ENCODE data around the gene MIF4GD. TPM values are rescaled to one million over a fixed set of nuclear protein-coding genes. Genes with fewer than 3 reads are reported as not detected.
"Not testable (repeated sequence)": the region's sequence is repeated elsewhere in the genome, so short reads cannot be mapped to it uniquely, and the experiment has no call there.

MIF4GD gene
- total RNA-seq, 2 experiments from 2014 or later, result 54.8 to 60.3 TPM

- H3K4me3 Mint-ChIP-seq, H3K9me3 Mint-ChIP-seq, H3K4me1 Mint-ChIP-seq, DNase-seq, H3K27me3 Mint-ChIP-seq, H3K27ac Mint-ChIP-seq: not testable (repeated sequence)
- ChIA-PET CTCF (interaction anchor here (0.5 to 1.3 kb wide), 2 partner anchors 9 to 167 kb away, joined by 3 to 5 read pairs; partner anchors contain the start of gene MIF4GD), POLR2A (interaction anchor here (1.9 kb wide), 1 partner anchor 18 kb away, joined by 7 read pairs; the partner anchor contains the start of gene MRPS7)
- H3K36me3 Mint-ChIP-seq (ENCODE audit: low read depth), result peaks cover 28% of the 10 kb centered on the region
Observed at GRCh38 chr17:75280189-75280588, 9.2 kb upstream of the MIF4GD start.

- H3K4me3 Mint-ChIP-seq, result no peak overlapping the region
- DNase-seq, result no peak
- POLR2A ChIA-PET, result interaction anchor here (1.2 to 2.4 kb wide), 3 partner anchors 11 to 128 kb away, joined by 3 to 17 read pairs (median 6); partner anchors contain the start of genes GGA3, MRPS7 and SLC25A19
- H3K27ac Mint-ChIP-seq, result no peak overlapping the region
- no peaks in the 10 kb centered on the region for H3K27me3 Mint-ChIP-seq
- H3K4me1 Mint-ChIP-seq, result peaks cover 20% of the 10 kb centered on the region
- CTCF ChIA-PET, result no interaction called here
- no peaks in the 10 kb centered on the region for H3K9me3 Mint-ChIP-seq
- H3K36me3 Mint-ChIP-seq (ENCODE audit: low read depth), result peaks cover 36% of the 10 kb centered on the region
Observed at GRCh38 chr17:75277664-75278071, 6.6 kb upstream of the MIF4GD start.

DNA sequence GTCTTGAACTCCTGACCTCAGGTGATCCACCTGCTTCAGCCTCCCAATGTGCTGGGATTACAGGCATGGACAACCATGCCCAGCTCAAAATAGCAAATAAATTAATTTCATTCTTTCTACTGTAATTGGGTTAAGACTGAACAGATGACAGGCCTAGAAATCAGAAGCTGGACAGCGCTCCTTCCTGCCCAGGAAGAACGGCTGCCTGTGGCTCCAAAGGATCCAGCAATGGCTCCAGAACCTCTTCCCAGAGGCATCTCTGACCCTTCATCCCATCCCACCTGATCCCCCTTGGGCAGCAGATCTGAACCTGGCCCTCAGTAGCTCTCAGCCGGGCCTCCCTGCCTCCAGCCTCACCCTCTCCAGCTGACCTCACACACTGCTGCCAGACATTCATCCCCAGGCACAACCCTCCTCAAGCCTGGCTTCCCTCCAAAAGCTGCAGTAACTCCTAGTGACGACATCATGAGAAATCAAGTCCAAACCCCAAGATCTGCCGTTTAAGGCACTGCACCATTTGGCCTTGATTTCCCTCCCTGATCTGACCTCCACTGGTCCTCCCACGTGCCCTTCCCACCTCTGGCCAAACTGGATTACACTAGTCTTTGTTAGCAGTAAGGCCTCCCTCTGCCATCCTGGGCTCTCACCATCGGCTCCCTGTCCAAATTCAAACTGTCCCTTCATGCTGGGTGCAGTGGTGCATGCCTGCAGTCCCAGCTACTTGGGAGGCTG, 3.1 kb upstream of the MIF4GD start:
- no peaks in the 10 kb centered on the region for H3K27me3 Mint-ChIP-seq
- peaks cover 32% of the 10 kb centered on the region for H3K36me3 Mint-ChIP-seq (ENCODE audit: low read depth)
- H3K27ac Mint-ChIP-seq, result peak overlapping the region; percentile 66
- peaks cover 37% of the 10 kb centered on the region for H3K4me1 Mint-ChIP-seq
- peak overlapping the region; percentile 15 for H3K4me3 Mint-ChIP-seq
- ChIA-PET POLR2A (interaction anchor here (0.9 to 6.5 kb wide), 5 partner anchors 8 to 23 kb away, joined by 3 to 124 read pairs (median 14); partner anchors contain the start of genes GGA3, MRPS7 and SLC25A19), CTCF (no interaction called here)
- H3K9me3 Mint-ChIP-seq, result no peaks in the 10 kb centered on the region
- DNase-seq, result no peak

- Mint-ChIP-seq H3K9me3 (no peaks in the 10 kb centered on the region), H3K36me3 (ENCODE audit: low read depth) (peaks cover 28% of the 10 kb centered on the region), H3K27me3 (no peaks in the 10 kb centered on the region), H3K4me3 (peak overlapping the region; percentile 85), H3K27ac (peak overlapping the region; percentile 89), H3K4me1 (peaks cover 46% of the 10 kb centered on the region)
- POLR2A ChIA-PET, result interaction anchor here (1.2 to 6.5 kb wide), 10 partner anchors 10 to 133 kb away, joined by 3 to 183 read pairs (median 12); partner anchors contain the start of genes GGA3, GRB2, JPT1 and MRPS7
- CTCF ChIA-PET, result interaction anchor here (0.9 to 4.9 kb wide), 3 partner anchors 17 to 133 kb away, joined by 3 to 105 read pairs (median 4); partner anchors contain the start of genes GRB2 and SLC25A19
- DNase-seq, result no peak
Observed at GRCh38 chr17:75272848-75273184, 1.8 kb upstream of the MIF4GD start.

- peaks cover 47% of the 10 kb centered on the region for H3K4me1 Mint-ChIP-seq
- DNase-seq, result peak; percentile 27
- peaks cover 29% of the 10 kb centered on the region for H3K36me3 Mint-ChIP-seq (ENCODE audit: low read depth)
- CTCF ChIA-PET, result interaction anchor here (0.8 to 4.9 kb wide), 12 partner anchors 7 to 134 kb away, joined by 3 to 121 read pairs (median 7); partner anchors contain the start of genes GGA3, GRB2, MRPS7 and SLC25A19
- H3K4me3 Mint-ChIP-seq, result peak overlapping the region; percentile 85
- H3K27ac Mint-ChIP-seq, result peak overlapping the region; percentile 89
- POLR2A ChIA-PET, result interaction anchor here (0.8 to 6.5 kb wide), 20 partner anchors 9 to 523 kb away, joined by 3 to 183 read pairs (median 6); partner anchors contain the start of genes GGA3, GRB2, JPT1 and MRPL58
- H3K9me3 Mint-ChIP-seq, result no peaks in the 10 kb centered on the region
- no peaks in the 10 kb centered on the region for H3K27me3 Mint-ChIP-seq
Observed at GRCh38 chr17:75271955-75272847, 1.2 kb upstream of the MIF4GD start.

DNA sequence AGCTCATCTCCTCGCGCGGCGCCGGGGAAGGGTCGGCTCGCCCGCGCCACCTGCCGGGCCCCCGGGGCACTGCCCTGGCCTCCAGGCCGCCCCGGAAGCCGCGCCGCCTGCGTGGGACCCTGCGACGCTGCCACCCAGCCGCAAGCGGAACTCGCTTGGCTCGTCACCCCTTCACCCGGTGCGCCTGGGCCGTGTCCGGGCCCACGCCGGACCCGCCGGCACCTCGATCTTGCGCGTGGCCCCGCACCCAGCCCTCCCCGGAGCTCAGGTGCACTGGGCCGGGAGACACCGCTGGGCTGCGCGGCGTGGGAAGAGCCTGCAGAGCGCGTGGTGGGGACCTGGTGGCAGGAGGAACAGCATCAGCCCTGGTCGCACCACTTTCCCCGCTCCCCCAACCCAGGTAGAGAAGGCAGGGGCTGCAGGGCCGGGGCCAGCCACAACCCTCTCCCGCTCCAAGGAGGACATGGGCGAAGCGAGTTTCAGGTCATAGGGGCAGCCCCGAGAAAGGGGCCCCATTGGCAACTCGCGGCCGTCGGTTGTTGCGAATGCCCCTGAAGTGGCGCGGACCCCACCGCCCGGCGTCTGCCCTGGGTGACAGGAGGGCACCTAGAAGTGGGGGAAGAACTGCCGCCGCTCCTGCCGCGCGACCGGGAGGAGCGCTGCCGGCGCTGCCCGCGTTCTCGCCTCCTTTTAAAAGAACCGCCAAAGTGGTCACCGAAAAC, 363 bp upstream of the MIF4GD start:
- H3K4me3 Mint-ChIP-seq, result peak overlapping the region; percentile 85
- peaks cover 35% of the 10 kb centered on the region for H3K36me3 Mint-ChIP-seq (ENCODE audit: low read depth)
- H3K9me3 Mint-ChIP-seq, result no peaks in the 10 kb centered on the region
- POLR2A ChIA-PET, result interaction anchor here (0.6 to 6.5 kb wide), 41 partner anchors 10 to 522 kb away, joined by 3 to 183 read pairs (median 5); partner anchors contain the start of genes FDXR, GGA3, GRB2 and JPT1
- no peaks in the 10 kb centered on the region for H3K27me3 Mint-ChIP-seq
- H3K4me1 Mint-ChIP-seq, result peaks cover 47% of the 10 kb centered on the region
- peak; percentile 92 for DNase-seq
- CTCF ChIA-PET, result interaction anchor here (0.6 to 4.9 kb wide), 56 partner anchors 8 to 512 kb away, joined by 3 to 121 read pairs (median 4); partner anchors contain the start of genes CDR2L, GGA3, GRB2 and MRPS7
- H3K27ac Mint-ChIP-seq, result peak overlapping the region; percentile 89

DNA sequence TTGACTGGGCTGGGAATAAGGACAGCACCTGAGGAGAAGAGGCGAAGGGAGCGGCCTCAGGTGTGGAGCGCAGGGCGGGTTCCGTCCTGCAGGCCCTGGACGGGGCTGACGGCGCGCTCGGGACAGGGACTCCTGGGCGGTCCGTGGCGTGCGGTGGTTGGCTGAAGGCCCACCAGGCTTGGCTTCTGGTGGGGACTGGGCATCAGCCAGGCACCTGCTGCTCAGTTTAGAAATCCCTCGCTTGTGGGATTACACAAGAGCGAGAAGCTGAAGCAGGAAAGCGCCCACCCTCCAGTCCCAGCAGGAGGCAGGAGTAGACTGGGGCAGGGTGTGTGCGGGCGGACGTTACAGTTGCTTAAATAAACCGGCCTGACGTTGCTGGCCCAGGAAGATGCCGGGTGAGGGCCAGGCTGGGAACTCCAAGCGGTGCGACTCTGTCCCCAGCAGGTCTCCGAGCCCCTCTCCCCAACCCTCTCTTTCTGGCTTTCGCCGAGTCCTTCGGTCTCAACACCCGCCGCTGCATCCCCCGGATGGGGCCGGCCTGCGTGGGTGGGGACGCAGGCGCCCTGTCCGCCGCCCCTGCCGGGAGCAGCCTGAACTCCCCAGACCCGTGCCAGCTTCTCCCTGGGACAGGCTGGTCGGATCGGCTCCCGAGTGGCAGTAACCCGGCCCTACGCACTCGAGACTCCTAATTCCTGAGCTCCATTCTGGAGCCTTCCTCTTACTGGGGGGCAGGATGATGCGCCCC, 639 bp downstream of the MIF4GD start:
- H3K36me3 Mint-ChIP-seq (ENCODE audit: low read depth), result peaks cover 44% of the 10 kb centered on the region
- peak; percentile 59 for DNase-seq
- CTCF ChIA-PET, result interaction anchor here (0.5 to 4.9 kb wide), 56 partner anchors 9 to 513 kb away, joined by 3 to 121 read pairs (median 4); partner anchors contain the start of genes CDR2L, GGA3, GRB2 and MRPS7
- no peaks in the 10 kb centered on the region for H3K27me3 Mint-ChIP-seq
- H3K4me3 Mint-ChIP-seq, result peak overlapping the region; percentile 81
- H3K4me1 Mint-ChIP-seq, result peaks cover 45% of the 10 kb centered on the region
- H3K27ac Mint-ChIP-seq, result peak overlapping the region; percentile 85
- POLR2A ChIA-PET, result interaction anchor here (0.6 to 6.5 kb wide), 39 partner anchors 9 to 521 kb away, joined by 3 to 183 read pairs (median 5); partner anchors contain the start of genes FDXR, GGA3, GRB2 and MRPL58
- H3K9me3 Mint-ChIP-seq, result no peaks in the 10 kb centered on the region

DNA sequence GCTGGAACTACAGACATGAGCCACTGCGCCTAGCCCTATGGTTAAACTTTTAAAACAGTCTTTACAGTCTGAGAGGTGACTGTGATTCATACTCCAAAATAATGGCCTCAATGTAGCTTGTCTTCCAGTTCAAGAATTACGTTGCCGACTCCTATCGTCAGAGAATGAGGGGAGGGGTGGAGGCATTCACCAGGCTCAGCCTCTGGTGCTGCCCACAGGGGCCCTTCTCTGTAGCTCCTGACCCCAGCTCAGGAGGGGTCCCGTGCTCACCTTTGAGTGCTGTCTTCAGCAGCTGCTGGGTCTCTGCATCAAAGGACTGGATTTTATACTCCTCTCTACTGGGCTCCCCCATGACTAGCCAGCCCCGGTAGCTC, 1.2 kb downstream of the MIF4GD start:
- H3K27ac Mint-ChIP-seq, result peak overlapping the region; percentile 85
- H3K27me3 Mint-ChIP-seq, result no peaks in the 10 kb centered on the region
- no peaks in the 10 kb centered on the region for H3K9me3 Mint-ChIP-seq
- H3K4me1 Mint-ChIP-seq, result peaks cover 42% of the 10 kb centered on the region
- peak overlapping the region; percentile 81 for H3K4me3 Mint-ChIP-seq
- CTCF ChIA-PET, result interaction anchor here (0.5 to 4.9 kb wide), 12 partner anchors 9 to 613 kb away, joined by 3 to 121 read pairs (median 17); partner anchors contain the start of genes GGA3, GRB2, MRPS7 and SLC25A19
- H3K36me3 Mint-ChIP-seq (ENCODE audit: low read depth), result peaks cover 42% of the 10 kb centered on the region
- POLR2A ChIA-PET, result interaction anchor here (0.9 to 6.5 kb wide), 19 partner anchors 9 to 396 kb away, joined by 3 to 183 read pairs (median 6); partner anchors contain the start of genes FDXR, GGA3, GRB2 and MRPL58
- no peak for DNase-seq

DNA sequence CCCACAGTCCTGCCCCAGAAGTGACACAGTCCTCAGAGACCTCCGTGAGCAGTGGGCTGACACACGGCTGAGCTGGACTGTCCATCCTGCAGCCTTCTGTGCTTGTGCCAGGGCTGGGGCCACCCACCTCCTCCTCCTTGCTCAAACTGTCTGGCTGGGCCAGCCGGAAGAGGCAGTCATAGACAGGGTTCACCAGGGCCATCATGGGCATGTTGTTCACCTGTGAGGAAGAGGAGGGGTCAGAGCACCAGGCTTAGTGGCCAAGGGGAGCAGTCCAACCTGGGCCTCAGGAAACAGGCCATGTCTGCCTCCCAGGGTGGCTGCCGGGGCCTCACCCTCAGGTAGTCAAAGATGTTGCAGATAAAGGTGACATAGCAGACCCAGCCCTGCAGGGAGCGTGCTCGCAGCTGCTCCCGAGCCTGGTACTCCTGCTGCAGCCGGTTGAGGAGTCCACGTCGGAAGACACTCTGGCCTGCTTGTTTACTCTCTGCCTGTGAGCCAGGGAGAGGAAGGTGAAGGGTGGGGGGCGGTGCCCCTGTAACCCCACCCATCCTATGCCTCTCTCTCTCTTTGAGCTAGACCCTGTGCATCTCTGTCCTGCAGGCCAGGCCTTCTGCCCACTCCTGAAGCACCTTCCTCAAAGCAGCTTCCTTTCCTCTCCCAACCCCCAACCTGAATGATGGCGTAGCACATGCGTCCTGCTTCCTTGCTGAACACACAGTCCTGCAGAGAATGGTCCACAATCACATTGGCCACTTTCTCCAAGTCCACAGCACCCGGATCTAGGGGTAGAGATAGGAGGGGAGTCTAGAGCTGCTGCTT, 3.4 kb downstream of the MIF4GD start:
- Mint-ChIP-seq H3K36me3 (ENCODE audit: low read depth) (peaks cover 31% of the 10 kb centered on the region), H3K4me3 (no peak overlapping the region), H3K9me3 (no peaks in the 10 kb centered on the region), H3K27ac (peak overlapping the region; percentile 3), H3K4me1 (peaks cover 36% of the 10 kb centered on the region), H3K27me3 (no peaks in the 10 kb centered on the region)
- ChIA-PET POLR2A (interaction anchor here (1.1 kb wide), 1 partner anchor 22 kb away, joined by 3 read pairs; the partner anchor contains the start of gene SLC25A19), CTCF (no interaction called here)
- no peak for DNase-seq

DNA sequence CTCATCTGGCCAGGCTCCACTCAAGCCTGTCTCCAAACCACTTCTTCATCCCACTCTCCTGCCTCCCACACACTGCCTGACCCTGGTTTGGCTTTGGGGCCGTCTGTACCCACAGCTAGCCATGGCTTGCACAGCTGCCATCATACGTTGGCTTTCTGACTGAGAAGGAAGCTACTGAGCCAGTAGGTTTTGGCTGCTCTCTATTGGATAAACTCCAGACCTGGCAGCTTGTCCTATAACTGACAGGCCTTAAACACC, 3.9 kb downstream of the MIF4GD start:
- no peak for DNase-seq
- ChIA-PET POLR2A (no interaction called here), CTCF (no interaction called here)
- H3K4me1 Mint-ChIP-seq, result peaks cover 37% of the 10 kb centered on the region
- H3K36me3 Mint-ChIP-seq (ENCODE audit: low read depth), result peaks cover 31% of the 10 kb centered on the region
- no peak overlapping the region for H3K4me3 Mint-ChIP-seq
- no peaks in the 10 kb centered on the region for H3K9me3 Mint-ChIP-seq
- no peaks in the 10 kb centered on the region for H3K27me3 Mint-ChIP-seq
- no peak overlapping the region for H3K27ac Mint-ChIP-seq

All from activated CD4-positive, alpha-beta memory T cell treated with anti-CD3 and anti-CD28 coated beads, Interleukin-2, amount 10 ng/mL, durations not matched to agents 7 days and 5 days (primary cell).